CD4-positive, CD25-positive, alpha-beta regulatory T cell (primary cell): ENCODE results near the gene HIPK4. TPM values are rescaled to one million over a fixed set of nuclear protein-coding genes. Genes with fewer than 3 reads are reported as not detected.
"Not testable (repeated sequence)": the region's sequence is repeated elsewhere in the genome, so short reads cannot be mapped to it uniquely, and the experiment has no call there.

Experiments
- ATAC-seq, 2 donors: fragments of 150-1000 bp; cut with Tn5 transposase; one replicate each; pipeline ENCODE4 v1.10.0; 2021; ENCODE audit warnings: low read depth in 2 of 2, moderate number of reproducible peaks in 2 of 2, moderate library complexity in 1 of 2
- DNase-seq, 3 donors: peaks; one replicate each; pipeline versions ENCODE4 v3.0.0 to v3.0.0-alpha.2; 2012 to 2022; ENCODE audit warnings: mixed read lengths in 1 of 3
- H3K27ac ChIP-seq: one replicate; pipeline ENCODE4 v1.7.0; 2013; ENCODE audit warnings: mild to moderate bottlenecking, low read length; ENCODE audit not compliant: insufficient read depth, poor library complexity, severe bottlenecking
- H3K27me3 ChIP-seq: one replicate; pipeline ENCODE4 v1.7.0; 2013; ENCODE audit warnings: low read length; ENCODE audit not compliant: control insufficient read depth, insufficient read depth
- H3K36me3 ChIP-seq: one replicate; pipeline ENCODE4 v1.7.0; 2013; ENCODE audit warnings: mild to moderate bottlenecking, low read length, moderate library complexity; ENCODE audit not compliant: control insufficient read depth, insufficient read depth
- H3K4me1 ChIP-seq: 2 replicates; pipeline ENCODE4 v1.7.0; 2013; ENCODE audit warnings: mild to moderate bottlenecking, low read length; ENCODE audit not compliant: insufficient read depth, control insufficient read depth, poor library complexity, severe bottlenecking
- H3K4me3 ChIP-seq: one replicate; pipeline ENCODE4 v1.7.0; 2013; ENCODE audit warnings: low read depth, mild to moderate bottlenecking, low read length, moderate library complexity
- H3K9me3 ChIP-seq, 2 experiments: 1 replicate in 1 of 2; 2 replicates in 1 of 2; pipeline ENCODE4 v1.7.0; 2013; ENCODE audit warnings: low read length in 2 of 2, mild to moderate bottlenecking in 1 of 2, moderate library complexity in 1 of 2; ENCODE audit not compliant: control insufficient read depth in 2 of 2
- H3K27ac Mint-ChIP-seq, 3 donors: one replicate each; pipeline ENCODE4 v1.8.0; 2020 to 2022; ENCODE audit warnings: mild to moderate bottlenecking in 3 of 3, mixed read lengths in 3 of 3, moderate library complexity in 2 of 3
- H3K27me3 Mint-ChIP-seq: one replicate; pipeline ENCODE4 v1.8.0; 2022; ENCODE audit warnings: mild to moderate bottlenecking, mixed read lengths
- H3K36me3 Mint-ChIP-seq: one replicate; pipeline ENCODE4 v1.8.0; 2020; ENCODE audit warnings: mixed read lengths
- H3K4me1 Mint-ChIP-seq, 4 donors: one replicate each; pipeline ENCODE4 v1.8.0; 2020 to 2022; ENCODE audit warnings: mixed read lengths in 4 of 4, mild to moderate bottlenecking in 1 of 4
- H3K4me3 Mint-ChIP-seq, 4 donors: one replicate each; pipeline ENCODE4 v1.8.0; 2020 to 2022; ENCODE audit warnings: mild to moderate bottlenecking in 4 of 4, mixed read lengths in 4 of 4, moderate library complexity in 3 of 4
- H3K9me3 Mint-ChIP-seq, 7 donors: one replicate each; pipeline ENCODE4 v1.8.0; 2020 to 2022; ENCODE audit warnings: mixed read lengths in 7 of 7, mild to moderate bottlenecking in 3 of 7, moderate library complexity in 2 of 7
- polyA plus RNA-seq, 4 donors: library from polyadenylated mRNA; unstranded; fragments of 300-500 nt; fragmentation: Illumina TruSeq; gene quantifications; one replicate each; pipeline ENCODE4 v1.2.3, GENCODE V29; 2021
- total RNA-seq: library from RNA; stranded (reverse); gene quantifications from one replicate; pipeline ENCODE4 v1.2.3, GENCODE V29; 2022

Gene HIPK4
- total and polyA plus RNA-seq, 5 donors from 2014 or later = not detected

DNA sequence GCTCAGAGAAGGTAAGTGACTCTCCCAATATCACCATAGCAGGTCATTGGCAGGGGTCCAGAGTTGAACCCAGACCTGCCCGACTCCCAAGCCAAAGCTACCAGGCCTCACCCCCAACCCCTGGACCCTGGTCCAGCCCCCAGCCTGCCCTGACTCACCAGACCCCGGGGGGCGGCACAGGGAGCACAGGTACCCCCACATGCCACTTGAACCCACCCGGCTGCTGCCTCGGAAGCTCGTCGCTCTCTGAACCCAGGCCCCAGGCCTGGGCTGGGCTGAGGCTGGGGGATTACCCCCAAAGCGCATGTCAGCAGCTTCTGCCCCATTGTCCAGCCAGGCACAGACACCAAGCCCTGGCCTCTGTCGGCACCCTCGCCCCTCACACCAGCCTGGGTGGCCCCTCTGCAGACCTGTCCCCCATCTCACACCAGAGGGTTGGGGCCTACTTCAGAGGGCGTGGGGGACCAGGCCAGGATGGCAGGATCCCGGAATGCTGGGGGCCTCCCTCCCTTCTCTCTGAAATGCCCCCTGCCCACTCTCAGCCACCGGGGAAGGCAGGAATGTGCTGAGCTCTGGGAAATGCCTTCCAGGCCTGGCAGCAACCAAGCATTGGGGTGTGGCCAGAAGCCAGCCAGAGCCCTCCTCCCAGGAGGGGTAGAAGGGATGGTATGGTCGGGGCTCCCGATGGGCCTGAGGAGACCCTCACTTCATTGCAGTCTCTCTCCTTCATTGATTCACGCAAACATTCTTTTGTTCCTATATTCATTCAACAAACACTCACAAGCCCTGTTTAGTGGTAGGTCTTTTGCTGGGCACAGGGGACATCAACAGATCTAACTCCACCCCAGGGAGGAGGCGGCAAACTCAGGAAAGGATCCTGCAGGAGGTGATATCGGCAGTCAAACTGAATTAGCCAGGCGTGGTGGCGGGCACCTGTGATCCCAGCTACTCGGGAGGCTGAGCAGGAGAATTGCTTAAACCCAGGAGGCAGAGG lies 24.9 kb upstream of the HIPK4 start:
- Histone ChIP-seq H3K27ac (no peak overlapping the region), H3K4me1 (no peaks in the 10 kb centered on the region), H3K36me3 (no peaks in the 10 kb centered on the region), H3K9me3 (no peaks in the 10 kb centered on the region), H3K27me3 (no peaks in the 10 kb centered on the region), H3K4me3 (no peak overlapping the region)
- no peak for DNase-seq
- ATAC-seq = no peak
- peaks cover 10% of the 10 kb centered on the region for H3K27me3 Mint-ChIP-seq
- no peaks in the 10 kb centered on the region for H3K9me3 Mint-ChIP-seq
- no peaks in the 10 kb centered on the region for H3K36me3 Mint-ChIP-seq
- peak overlapping the region in 1 of 4 donors; percentile 49 for H3K4me3 Mint-ChIP-seq
- H3K4me1 Mint-ChIP-seq = peaks cover 0 to 13% (median 7%) of the 10 kb centered on the region in 4 donors
- H3K27ac Mint-ChIP-seq = no peak overlapping the region

DNA sequence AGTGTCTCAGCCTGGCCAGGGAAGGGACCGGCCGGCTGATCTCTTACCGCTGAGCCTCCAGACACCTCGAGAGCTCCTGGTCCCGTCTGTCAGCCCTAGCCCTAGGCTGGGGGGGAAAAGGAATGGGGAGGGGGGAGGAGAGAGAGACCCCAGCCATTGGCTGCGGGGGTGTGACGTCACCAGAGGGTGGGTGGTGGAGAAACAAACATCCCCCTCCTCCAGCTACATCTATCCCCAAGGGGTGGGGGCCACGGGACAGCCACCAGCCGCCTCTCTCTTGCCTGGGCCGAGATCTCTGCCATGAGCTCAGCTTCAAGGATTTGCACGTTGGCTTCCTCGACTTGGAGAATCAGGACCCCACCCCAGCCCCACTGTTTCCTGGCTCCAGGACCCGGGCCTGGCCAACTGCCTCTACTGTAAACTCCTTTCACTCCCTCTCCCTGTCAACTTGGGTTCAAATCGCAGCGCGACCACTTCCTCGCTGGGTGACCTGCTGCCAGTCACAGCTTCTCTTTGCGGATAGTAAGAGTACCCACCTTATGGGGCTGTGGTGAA lies 23.4 kb upstream of the HIPK4 start, which contains the start of gene PRX:
PRX (minus strand) TSS at position 88 of the 555 bp plus-strand sequence. CDS start 5,446 bp downstream, outside the sequence.
- no peaks in the 10 kb centered on the region for H3K9me3 Mint-ChIP-seq
- no peaks in the 10 kb centered on the region for H3K36me3 ChIP-seq
- no peaks in the 10 kb centered on the region for H3K4me1 ChIP-seq
- H3K9me3 ChIP-seq = no peaks in the 10 kb centered on the region
- no peak within 1 kb of the TSS for H3K27ac Mint-ChIP-seq
- DNase-seq (no peak), ATAC-seq (no peak)
- H3K27me3 Mint-ChIP-seq = peaks cover 8% of the 10 kb centered on the region
- no peak within 1 kb of the TSS for H3K4me3 Mint-ChIP-seq
- no peaks in the 10 kb centered on the region for H3K27me3 ChIP-seq
- peaks cover 0 to 9% (median 7%) of the 10 kb centered on the region in 4 donors for H3K4me1 Mint-ChIP-seq
- no peak within 1 kb of the TSS for H3K27ac ChIP-seq
- no peak within 1 kb of the TSS for H3K4me3 ChIP-seq
- no peaks in the 10 kb centered on the region for H3K36me3 Mint-ChIP-seq

DNA sequence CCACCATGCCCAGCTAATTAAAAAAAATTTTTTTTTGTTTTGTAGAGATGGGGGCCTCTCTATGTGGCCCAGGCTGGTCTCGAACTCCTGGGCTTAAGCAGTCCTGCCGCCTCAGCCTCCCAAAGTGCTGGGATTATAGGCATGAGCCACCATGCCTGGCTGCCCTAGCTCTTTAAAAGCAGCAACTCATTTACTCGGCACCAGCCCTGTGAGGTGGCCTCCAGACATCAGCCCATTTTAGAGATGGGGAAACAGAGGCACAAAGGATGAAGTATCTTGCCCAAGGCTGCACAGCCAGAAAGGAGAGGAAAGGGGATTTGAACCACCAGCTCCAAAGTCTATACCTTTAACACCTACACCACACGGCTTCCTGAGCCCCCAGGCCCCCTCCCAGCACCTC lies 22.9 kb upstream of the HIPK4 start:
- Mint-ChIP-seq H3K36me3 (no peaks in the 10 kb centered on the region), H3K4me1 (peaks cover 0 to 10% (median 4%) of the 10 kb centered on the region in 4 donors), H3K4me3 (no peak overlapping the region), H3K9me3 (no peaks in the 10 kb centered on the region), H3K27me3 (peaks cover 3% of the 10 kb centered on the region), H3K27ac (no peak overlapping the region)
- H3K4me1 ChIP-seq = peaks cover 3% of the 10 kb centered on the region
- H3K9me3 ChIP-seq = no peaks in the 10 kb centered on the region
- ATAC-seq = no peak
- no peaks in the 10 kb centered on the region for H3K27me3 ChIP-seq
- H3K4me3 ChIP-seq = no peak overlapping the region
- H3K36me3 ChIP-seq = no peaks in the 10 kb centered on the region
- DNase-seq = no peak
- no peak overlapping the region for H3K27ac ChIP-seq

DNA sequence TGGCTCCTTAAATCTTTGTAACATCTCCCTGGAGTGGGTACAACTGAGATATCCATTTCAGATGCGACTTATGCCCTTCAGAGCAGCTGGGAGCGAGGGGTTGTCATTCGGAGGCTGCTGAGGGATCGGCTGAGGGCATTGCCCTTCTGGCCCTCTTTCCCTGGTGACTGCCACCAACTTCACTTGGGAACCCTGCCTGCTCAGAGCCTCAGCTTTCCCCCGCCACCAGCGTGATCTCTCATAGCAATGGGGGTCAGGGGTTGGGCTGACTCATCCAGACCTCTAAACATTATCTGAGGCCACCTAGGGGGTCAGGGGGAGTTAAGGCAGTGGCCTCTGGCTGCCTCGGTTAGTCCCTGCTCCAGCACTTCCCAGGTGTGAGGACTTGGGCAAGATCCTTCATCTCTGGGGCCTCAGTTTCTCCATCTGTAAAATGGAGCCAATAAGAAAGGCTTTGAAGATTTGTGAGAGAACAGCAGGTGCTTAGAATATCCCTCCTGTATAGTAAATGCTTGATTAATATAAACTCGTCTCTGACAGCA lies 22.0 kb upstream of the HIPK4 start:
- Histone ChIP-seq H3K27me3 (no peaks in the 10 kb centered on the region), H3K4me1 (peaks cover 5% of the 10 kb centered on the region), H3K36me3 (no peaks in the 10 kb centered on the region), H3K9me3 (no peaks in the 10 kb centered on the region), H3K27ac (no peak overlapping the region), H3K4me3 (no peak overlapping the region)
- Mint-ChIP-seq H3K4me3 (no peak overlapping the region), H3K9me3 (no peaks in the 10 kb centered on the region), H3K27me3 (no peaks in the 10 kb centered on the region), H3K36me3 (no peaks in the 10 kb centered on the region), H3K4me1 (peaks cover 0 to 10% (median 4%) of the 10 kb centered on the region in 4 donors), H3K27ac (no peak overlapping the region)
- DNase-seq (no peak), ATAC-seq (no peak)

DNA sequence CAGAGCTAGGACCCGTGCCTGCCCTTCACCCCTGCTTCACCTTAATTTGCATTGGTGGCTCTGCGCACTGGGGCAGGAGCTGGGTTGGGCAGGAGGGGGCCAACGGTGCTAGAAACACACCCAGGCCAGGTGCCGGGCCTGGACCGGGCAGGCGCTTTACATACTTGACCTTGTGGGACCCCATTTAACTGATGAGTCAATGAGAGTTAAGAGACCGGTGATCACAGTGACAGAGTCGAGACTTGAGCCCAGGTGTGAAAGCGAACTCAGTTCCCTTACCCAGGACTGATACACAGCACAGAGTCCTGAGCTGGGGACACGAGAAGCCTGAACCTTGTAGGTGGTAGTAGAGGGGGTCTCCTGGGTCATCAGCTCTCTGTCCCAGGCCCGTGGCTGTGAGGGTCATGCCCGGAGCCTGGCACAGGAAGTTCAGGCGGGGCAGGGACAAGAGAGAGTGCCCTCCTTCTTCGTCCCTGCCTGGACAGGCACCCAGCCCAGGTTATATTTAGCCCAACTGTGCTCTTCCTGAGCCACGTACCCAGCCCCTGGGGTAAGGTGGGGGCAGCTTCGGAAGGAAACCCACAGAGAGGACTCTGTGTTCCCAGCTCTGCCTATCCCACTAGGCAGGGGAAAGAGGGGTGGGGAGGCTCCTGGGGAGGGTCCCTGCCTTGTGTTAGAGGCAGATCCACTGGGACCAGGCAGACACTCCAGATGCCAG lies 21.3 kb upstream of the HIPK4 start:
- ATAC-seq (no peak), DNase-seq (no peak)
- H3K36me3 ChIP-seq = no peaks in the 10 kb centered on the region
- Mint-ChIP-seq H3K27ac (no peak overlapping the region), H3K27me3 (no peaks in the 10 kb centered on the region), H3K4me1 (peaks cover 0 to 10% (median 2%) of the 10 kb centered on the region in 4 donors), H3K9me3 (no peaks in the 10 kb centered on the region), H3K4me3 (no peak overlapping the region), H3K36me3 (no peaks in the 10 kb centered on the region)
- no peaks in the 10 kb centered on the region for H3K27me3 ChIP-seq
- H3K27ac ChIP-seq = no peak overlapping the region
- H3K9me3 ChIP-seq = no peaks in the 10 kb centered on the region
- H3K4me1 ChIP-seq = peaks cover 5% of the 10 kb centered on the region
- H3K4me3 ChIP-seq = no peak overlapping the region

DNA sequence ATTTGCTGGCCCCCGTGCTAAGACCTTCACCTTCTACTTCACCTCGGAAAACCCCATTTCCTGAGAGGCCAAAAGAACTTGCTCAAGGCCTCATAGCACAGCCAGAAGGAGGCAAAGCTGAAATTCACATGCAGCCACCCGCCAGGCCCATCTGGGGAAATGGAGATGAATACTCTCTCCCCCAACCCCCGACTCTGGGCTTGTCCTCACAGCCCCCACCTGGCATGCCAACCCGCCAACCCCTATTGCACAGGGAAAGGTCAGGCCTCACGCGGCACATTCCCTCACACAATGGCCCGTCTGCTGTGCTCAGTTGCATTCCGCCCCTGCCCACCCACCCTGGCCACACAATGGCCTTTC lies 20.0 kb upstream of the HIPK4 start:
- Histone ChIP-seq H3K27me3 (no peaks in the 10 kb centered on the region), H3K4me3 (no peak overlapping the region), H3K4me1 (peaks cover 5% of the 10 kb centered on the region), H3K9me3 (no peaks in the 10 kb centered on the region), H3K36me3 (no peaks in the 10 kb centered on the region), H3K27ac (no peak overlapping the region)
- H3K27ac Mint-ChIP-seq = no peak overlapping the region
- DNase-seq (no peak), ATAC-seq (no peak)
- no peaks in the 10 kb centered on the region for H3K36me3 Mint-ChIP-seq
- no peak overlapping the region for H3K4me3 Mint-ChIP-seq
- no peaks in the 10 kb centered on the region for H3K9me3 Mint-ChIP-seq
- H3K27me3 Mint-ChIP-seq = no peaks in the 10 kb centered on the region
- peaks cover 0 to 12% (median 3%) of the 10 kb centered on the region in 4 donors for H3K4me1 Mint-ChIP-seq

DNA sequence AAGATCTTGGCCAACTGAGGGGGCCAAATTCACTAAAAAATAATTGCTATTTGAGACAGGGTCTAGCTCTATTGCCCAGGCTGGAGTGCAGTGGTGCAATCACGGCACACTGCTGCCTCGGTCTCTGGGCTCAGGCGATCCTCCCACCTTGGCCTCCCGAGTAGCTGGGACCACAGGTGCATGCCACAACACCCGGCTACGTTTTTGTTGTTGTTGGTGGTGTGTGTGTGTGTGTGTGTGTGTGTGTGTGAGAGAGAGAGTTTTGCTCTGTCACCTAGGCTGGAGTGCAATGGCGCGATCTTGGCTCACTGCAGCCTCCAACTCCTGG lies 18.6 kb upstream of the HIPK4 start:
- not testable (repeated sequence) for H3K9me3 ChIP-seq, H3K36me3 Mint-ChIP-seq, ATAC-seq, H3K36me3 ChIP-seq, H3K4me3 Mint-ChIP-seq, H3K27me3 Mint-ChIP-seq, H3K27ac Mint-ChIP-seq, DNase-seq, H3K27ac ChIP-seq, H3K4me3 ChIP-seq, H3K27me3 ChIP-seq, H3K9me3 Mint-ChIP-seq, H3K4me1 ChIP-seq
- peaks cover 0 to 19% (median 5%) of the 10 kb centered on the region in 4 donors for H3K4me1 Mint-ChIP-seq
